DMS53 (cell line): ENCODE measurements around the gene PTK7.
"Not testable (repeated sequence)": the region's sequence is repeated elsewhere in the genome, so short reads cannot be mapped to it uniquely, and the experiment has no call there.

Experiments used
- DNase-seq: peaks from one replicate; lab custom pipeline; 2025; lab: John Stamatoyannopoulos, UW

PTK7 gene

DNA sequence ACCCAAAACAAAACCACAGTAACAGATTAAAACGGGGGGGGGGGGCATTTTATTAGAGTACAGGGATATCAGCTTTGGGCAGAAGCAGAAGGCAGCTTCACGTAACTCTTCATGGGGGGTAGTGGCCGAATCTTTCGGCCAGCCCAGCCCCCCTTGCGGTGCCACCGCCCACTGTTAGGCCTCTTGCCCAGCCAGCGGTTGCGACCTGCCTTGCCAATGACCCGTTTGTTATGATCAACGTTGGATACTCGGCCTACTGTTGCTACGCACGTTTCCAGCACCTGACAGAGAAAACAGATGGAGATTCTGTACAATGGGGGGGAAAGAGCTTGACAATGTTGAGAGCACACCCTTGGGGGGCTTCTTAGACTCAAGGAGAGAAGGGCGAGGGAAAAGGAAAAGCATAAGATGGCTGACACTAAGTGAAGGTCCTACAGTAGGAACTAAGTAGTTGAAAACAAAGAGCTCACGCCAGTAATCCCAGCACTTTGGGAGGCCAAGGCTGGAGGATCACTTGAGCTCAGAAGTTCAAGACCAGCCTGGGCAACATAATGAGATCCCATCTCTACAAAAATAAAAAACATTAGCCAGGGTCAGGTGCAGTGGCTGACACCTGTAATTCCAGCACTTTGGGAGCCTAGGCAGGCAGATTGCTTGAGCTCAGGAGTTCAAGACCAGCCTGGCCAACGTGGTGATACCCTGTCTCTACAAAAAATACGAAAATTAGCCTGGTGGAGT is 21.7 kb upstream of the PTK7 start:
- DNase-seq, result peak; percentile 59

DNA sequence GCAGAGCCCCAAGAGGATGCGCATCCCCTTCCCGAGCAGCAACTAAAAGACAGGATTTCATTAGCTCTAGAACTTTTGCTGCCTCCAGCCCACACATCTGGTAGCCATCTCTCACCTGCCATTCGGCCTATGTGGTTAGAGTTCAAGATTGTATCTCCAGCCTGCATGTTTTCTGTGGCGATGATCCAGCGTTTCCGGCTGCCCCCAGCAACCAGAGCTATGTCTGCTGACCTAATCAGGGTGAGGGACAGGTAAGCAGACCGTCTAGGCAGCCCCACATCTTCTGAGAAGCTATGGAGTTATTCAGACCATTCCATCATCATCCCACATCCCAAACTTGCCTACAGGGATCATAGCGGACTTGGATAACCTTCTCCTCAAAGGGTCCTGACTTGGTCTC is 20.1 kb upstream of the PTK7 start:
- DNase-seq, result no peak

DNA sequence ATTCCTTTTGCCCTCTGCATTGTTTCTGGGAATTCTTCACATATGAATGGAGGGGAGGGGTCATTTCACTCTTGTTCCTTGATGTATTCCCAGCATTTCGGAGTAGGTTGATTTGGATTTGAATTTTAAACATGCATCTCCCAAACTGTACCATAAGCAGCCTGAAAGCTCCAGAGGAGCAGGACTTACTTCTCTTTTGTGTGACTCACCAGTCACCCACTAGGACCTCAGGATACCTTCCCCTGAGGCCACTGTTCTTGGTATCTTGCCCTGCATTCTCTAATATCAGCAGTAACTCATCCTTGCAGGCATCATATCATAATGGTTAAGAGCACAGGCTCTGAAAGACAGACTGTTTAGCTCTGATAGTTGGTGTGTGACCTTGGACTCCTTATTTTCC is 17.6 kb upstream of the PTK7 start:
- no peak for DNase-seq

DNA sequence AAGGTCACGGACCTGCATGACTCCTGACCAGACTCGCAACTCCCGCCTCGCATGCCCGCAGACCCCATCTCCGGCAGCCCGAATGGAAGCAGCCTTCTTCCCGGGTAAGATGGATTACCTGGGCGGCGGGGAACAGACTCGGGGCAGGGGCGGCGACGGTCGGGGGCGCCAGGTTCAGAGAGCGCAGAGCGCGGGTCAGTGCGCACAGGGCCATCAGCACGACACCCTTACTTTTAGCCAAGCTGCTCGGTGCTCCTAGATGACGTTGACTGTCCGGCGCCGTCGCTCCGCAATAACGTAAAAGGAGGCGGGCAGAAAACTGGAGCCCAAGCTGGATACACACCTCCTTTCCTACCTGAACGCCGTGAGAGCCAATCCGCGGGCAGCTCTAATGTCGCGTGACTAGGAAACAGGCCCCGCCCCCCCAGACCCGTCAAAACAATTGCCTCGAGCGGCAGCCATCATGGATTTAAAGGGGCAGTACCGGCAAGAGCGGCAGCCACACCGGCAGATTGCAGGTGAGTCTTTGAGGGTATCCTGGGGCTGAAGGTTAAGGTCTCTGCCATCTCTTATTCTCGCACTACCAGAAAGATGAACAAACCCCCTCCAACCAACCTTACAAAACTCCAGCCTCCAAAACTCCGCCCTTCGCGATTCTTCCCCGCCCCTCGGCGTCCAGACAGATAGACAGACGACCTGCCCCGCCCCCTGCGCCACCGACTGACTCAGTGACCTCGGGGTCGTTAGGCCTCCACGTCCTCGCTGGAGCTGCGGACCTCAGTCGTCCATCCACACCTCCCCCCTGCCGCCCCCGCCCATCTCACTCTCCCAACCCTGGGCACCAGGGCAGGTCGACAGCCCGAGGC is 16.7 kb upstream of the PTK7 start, which contains the start of the genes KLC4 and MRPL2:
TSS of gene KLC4 (plus strand) at position 464 of the 866 bp plus-strand sequence. CDS start 1,705 bp downstream, outside the sequence.
TSS of gene MRPL2 (minus strand) at position 267 of the 866 bp plus-strand sequence. CDS start at position 214, 53 bp downstream.
- DNase-seq, result peak; percentile 100

DNA sequence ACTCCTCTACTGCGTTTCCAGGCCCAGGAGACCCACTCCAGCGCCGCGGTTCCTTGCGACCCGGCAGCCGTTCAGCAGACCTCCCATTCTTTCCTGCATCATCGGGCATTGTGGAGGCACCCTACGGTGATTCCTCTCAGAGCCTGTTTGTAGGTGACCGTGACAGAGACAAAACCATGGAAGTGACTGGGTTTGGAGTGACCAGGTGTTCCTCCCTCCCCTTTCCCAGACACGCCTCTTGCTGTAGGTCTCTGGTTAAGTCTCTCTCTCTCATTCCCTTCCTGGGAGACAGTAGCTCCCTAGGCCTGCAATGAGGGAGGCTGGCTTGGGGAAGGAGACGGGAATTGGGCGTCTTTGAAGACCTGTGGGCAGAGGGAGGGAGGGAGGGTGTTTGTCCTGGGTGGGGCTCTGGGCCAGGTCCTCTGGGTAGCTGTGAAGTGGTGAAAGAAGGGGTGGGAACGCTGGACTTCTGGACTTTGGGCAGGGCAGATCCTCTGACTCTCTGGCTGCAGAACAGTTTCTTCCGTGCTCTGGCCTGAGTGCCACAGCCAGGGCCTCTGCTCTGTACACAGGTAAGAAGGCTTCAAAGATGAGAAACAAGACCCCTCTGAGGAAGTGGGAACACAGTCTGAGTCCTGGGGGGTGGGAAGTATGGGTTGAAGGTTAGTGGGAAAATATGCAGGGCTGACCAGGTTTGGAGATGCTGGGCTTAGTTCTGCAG is 15.9 kb upstream of the PTK7 start:
- DNase-seq, result peak; percentile 85

DNA sequence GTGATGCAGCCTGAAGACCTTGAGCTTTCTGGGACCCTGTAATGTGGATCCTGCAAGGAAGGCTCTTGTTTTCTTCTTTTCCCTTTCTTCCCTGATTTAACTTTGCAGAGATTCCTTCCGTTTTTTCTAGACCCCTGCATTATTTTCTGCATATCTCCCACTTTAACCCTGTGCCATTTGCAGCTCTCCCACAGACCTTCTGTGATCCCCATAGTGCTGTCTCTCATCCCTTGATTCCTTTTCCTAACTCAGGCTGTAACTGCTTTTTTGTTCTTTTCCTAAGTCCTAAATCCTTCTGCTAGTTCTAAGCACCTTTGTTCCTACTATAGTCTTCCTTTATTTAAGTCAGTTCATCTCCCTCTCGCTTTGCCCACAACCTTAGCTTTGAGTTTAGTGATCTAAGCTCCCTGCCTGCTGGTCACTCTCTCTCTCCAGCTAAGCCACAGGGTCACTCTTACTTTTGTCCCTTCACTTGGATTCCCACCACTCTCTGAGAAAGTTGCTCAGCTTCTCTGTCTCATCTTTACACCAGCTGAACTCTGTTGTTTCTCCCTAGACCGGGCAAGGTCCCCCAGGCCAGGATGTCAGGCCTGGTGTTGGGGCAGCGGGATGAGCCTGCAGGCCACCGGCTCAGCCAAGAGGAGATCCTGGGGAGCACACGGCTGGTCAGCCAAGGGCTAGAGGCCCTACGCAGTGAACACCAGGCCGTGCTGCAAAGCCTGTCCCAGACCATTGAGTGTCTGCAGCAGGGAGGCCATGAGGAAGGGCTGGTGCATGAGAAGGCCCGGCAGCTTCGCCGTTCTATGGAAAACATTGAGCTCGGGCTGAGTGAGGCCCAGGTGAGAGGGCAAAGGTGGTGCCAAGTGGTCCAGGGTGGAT is 15.1 kb upstream of the PTK7 start:
- no peak for DNase-seq

DNA sequence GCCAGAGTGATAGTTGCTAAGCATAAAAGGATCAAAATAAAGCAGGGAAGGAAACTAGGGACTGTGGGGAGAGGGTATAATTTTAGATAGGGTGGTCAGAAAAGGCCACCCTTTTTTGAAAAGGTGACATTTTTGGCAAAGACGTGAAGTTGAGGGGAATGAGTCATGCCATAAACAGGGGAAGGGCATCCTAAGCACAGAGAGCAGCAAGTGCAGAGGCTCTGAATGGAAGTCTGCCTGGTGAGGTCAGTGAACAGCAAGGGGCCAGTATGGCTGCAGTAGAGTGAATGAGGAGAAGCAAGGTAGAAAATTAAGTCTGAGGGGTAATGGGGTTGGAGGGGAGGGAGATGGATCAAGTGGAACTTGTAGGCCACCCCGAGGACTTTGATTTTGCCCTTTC is 14.3 kb upstream of the PTK7 start:
- no peak for DNase-seq

DNA sequence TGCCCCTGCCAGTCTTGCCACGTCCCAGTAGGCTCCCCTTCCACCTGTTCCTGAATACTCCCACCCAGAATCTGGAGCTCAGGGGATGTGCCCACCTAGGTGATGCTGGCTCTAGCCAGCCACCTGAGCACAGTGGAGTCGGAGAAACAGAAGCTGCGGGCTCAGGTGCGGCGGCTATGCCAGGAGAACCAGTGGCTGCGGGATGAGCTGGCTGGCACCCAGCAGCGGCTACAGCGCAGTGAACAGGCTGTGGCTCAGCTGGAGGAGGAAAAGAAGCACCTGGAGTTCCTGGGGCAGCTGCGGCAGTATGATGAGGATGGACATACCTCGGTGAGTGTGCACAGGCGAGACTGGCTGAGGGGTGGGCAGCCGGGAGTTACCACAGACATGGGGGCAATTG is 13.3 kb upstream of the PTK7 start:
- DNase-seq, result no peak

DNA sequence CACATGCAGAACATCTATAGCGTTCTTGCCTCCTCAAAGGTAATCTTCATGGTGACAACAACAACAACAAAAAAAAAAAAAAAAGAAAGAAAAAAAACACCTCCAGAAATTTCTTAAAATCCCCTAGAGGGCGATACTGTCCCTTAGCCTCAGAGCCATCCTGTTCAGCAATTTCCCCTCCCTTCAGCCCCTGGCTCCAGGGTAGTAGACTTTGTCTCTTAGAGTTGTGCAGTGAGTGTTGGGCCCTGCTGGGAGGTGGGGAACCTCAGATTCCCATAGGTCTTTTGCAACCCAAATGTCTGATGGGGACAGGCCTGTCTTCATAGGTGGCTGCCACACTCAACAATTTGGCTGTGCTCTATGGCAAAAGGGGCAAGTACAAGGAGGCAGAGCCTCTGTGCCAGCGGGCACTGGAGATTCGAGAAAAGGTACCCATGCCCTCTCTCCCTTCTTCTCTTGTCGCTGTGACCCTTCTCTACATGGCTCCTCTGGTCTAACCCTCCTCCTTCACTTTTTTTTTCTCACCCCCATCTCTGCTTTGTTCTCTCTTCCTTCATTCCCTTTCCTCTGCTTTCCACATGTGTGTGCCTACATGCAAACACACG is 6.0 kb upstream of the PTK7 start:
- DNase-seq, result peak; percentile 75

DNA sequence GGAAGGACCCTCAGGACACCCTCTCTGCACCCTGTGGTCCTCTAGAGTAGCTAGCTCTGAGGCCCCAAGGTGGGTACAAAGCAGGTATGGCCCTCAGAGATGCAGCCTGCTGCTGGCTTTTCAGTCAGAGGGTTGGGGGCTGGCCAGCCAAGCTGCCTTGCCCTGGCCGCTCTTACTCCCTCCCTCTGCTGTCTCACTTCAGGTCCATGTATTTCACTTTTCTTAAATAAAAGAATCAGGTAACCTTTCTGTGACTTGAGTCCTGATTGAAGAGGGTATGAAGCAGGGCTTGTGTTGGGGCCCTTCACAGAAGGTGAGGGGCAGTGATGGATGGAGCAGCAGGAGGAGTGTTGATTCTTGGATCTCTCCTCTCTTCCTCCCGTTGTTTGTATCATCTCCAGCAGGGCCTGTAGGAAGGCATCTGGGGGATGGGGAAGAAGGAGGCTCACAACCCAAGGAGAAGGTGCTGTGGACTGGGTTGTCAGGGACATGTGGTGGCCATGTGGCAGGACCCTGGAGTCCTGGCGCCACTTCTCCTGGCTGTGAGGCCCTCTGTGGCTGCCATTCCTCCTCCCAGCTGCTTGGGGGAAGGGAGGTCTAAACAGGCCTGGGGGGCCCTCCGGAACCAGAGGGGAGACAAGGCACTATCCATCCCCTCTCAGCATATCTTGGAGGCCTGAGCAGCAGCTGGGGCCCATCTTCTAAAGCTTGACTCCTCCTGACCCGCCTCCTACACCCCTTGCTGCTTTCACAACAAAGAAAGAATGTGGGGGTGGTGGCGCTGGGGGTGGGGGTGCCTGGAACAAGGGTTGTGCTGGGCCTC is 1.1 kb upstream of the PTK7 start:
- no peak for DNase-seq

DNA sequence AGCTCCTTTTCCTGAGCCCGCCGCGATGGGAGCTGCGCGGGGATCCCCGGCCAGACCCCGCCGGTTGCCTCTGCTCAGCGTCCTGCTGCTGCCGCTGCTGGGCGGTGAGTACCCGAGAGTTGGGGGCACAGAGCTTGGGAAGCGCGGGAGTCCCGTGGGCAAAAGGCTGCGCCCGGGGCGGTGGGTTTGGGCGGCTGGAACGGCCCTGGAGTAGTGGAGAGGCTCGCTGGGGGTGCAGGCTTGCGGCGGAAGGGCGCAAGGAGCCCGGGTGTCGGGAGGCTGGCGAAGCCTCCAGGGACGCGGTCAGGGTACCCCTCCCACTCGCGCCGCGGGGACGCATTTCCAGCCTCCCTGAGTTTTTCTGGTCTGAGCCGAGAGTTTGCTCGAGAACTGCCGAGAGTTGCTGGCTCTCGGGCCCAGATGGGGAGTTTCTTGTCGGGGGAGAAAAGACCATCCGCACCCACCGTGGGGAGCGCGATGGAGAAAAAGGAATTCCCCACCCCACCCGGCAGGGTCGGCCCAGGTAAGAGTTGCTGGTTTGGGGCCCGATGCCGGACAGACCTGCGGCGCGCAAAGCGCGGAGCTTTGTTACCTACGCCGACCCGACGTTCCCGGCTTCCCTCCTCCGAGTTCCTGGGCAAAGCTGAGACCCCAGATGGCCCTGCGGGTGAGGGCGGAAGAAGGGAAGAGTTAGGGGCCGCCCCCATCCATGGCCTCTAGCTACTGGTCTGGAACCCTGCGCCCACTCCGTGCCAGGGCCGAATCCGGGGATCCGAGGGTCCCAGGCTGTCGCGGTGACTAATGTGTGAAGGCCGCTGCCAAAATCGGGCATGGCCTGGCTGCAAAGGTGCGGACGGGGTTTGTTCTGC is 584 bp downstream of the PTK7 start:
- DNase-seq, result peak; percentile 67

DNA sequence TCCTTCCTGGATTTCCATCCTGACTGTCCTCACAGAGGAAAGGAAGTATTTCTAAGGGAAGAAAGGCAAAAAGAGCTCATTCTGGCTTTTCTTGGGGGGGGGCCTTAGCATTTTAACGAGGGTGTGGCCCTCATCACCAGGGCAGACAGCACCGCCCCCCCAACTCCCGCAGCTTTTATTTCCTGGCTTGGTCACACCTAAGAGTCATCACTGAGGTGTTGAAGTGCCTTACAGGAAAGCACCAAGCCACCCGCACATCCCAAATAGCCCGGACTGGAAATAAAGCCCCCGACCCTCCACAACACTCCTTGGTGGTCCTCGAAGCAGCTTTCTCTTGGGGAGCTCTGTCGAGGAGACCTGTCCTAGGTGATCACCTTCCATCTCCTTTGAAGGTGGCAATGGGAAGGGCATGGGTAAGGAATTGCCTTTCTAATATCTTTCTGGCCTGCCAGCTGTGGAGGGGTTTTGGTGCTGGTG is 1.3 kb downstream of the PTK7 start:
- DNase-seq, result no peak

DNA sequence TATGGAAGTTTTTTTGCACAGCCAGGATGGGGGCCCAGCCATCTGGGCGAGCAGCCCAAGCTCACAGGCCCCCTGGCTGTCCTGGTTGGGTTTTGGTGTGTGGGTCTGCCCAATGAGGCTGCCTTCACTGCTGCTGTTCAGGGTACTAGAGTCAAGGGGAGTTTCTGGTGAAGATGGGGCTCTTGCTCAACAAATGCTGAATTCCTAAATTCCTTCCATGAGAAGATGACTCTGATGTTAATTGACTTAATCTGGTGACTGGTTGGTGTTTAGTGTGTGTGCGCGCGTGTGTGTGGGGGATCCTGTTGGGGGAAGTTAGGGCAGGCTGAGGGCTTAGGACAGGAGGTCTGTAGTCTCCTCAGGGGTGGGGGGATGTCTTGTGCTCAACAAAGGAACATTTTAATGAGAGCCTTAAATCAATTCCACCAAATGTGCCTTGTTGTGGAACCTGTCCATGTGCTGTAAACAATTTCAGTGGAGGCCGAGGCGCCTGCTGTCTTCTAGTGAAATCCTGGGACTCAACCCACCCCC is 1.9 kb downstream of the PTK7 start:
- DNase-seq, result no peak

DNA sequence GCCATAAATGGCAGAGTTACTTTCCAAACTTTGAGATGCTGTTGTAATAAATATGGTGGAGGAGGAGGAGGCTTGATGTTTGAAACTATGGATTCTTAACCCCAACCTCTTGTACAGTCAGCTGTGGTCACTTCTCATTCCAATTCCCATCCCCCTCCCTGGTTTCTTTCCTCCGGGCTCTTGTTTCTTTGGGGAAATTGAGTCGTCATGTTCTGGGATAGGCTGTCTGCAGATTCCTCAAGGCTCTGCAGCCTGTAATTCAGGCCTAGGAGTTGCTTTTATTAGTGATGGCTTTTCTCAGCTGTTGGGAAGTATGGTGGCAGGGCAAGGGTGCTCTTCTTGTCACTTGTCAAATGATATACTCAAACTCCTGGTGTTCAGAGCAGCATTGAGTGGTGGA is 2.6 kb downstream of the PTK7 start:
- no peak for DNase-seq

DNA sequence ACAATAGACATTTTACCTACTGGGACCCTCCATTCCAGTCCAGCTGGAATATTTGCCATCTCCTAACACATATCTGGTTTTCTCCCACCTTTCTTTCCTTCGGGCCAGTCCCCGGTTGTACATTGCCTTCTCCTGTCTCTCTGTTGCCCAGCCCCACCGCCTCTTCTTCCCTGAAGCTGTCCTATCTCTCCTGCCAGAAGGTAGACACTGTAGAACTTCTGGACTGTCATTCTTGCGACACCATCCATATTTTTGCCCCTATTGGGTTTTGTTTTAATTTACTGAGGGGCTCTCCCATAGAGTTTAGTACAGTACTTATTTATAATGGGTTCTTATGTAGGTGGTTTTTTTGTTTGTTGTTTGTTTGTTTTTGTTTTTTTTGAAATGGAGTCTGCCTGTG is 4.9 kb downstream of the PTK7 start:
- no peak for DNase-seq

DNA sequence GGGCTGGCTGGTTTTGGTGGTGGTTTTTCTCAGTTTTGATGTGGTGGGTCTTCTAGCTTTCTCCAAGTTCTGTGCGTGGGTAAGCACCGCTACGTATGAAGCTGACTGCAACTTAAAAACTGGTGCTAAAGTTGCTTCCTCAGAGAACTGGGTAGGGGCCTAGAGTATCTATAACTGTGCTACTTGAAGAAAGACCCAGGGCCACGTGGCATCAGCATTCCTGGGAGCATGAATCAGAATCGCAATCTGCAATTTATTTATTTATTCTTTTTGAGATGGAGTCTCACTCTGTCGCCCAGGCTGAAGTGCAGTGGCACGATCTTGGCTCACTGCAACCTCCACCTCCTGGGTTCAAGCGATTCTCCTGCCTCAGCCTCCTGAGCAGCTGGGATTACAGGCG is 5.8 kb downstream of the PTK7 start:
- DNase-seq, result not testable (repeated sequence)

DNA sequence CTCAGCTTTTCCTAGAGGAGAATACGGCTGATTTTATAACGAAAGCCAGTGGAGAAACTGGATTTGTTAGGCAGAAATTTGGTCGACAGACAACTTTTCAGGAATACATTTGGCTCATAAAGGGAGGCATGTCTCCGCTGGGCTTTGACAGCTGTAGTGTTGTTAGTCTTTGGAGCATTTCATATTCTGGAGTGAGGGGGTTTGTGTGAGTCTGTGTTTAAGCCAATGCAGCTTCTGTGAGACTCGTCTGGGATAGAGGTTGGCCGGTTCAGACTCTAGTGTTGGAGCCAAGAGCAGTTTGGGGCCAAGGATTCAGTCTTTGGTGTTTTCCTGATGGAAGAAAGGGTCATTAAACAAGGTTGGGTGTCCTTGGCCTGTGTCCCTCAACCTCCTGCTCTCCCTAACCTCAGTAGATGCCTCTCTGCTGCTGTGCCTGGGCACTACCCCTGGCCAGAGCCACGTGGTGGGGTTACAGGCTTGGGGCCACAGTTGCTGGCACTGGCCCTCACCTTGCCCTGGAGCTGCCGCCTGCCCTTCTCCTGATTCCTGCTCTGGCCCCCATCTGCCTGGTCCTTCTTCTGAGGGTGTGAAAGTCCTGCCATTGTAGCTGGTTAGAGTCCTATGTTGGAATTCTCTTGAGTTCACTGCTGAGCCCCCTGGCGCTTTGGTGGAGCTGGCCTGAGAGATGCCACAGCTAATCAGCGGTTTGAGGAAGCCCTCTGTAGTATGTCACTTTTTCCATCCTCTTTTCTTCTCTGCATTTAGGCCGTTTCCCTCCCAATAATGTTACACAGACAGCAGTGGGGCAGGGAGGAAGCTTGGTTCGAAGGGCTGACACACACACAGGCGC is 6.9 kb downstream of the PTK7 start:
- DNase-seq, result no peak
